ENCODE results near the gene ERCC8. TPM values are rescaled to one million over a fixed set of nuclear protein-coding genes. Genes with fewer than 3 reads are reported as not detected.

Gene ERCC8, protein sequence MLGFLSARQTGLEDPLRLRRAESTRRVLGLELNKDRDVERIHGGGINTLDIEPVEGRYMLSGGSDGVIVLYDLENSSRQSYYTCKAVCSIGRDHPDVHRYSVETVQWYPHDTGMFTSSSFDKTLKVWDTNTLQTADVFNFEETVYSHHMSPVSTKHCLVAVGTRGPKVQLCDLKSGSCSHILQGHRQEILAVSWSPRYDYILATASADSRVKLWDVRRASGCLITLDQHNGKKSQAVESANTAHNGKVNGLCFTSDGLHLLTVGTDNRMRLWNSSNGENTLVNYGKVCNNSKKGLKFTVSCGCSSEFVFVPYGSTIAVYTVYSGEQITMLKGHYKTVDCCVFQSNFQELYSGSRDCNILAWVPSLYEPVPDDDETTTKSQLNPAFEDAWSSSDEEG
- 12.2 and 21.0 TPM in 2 replicates for total RNA-seq

DNA sequence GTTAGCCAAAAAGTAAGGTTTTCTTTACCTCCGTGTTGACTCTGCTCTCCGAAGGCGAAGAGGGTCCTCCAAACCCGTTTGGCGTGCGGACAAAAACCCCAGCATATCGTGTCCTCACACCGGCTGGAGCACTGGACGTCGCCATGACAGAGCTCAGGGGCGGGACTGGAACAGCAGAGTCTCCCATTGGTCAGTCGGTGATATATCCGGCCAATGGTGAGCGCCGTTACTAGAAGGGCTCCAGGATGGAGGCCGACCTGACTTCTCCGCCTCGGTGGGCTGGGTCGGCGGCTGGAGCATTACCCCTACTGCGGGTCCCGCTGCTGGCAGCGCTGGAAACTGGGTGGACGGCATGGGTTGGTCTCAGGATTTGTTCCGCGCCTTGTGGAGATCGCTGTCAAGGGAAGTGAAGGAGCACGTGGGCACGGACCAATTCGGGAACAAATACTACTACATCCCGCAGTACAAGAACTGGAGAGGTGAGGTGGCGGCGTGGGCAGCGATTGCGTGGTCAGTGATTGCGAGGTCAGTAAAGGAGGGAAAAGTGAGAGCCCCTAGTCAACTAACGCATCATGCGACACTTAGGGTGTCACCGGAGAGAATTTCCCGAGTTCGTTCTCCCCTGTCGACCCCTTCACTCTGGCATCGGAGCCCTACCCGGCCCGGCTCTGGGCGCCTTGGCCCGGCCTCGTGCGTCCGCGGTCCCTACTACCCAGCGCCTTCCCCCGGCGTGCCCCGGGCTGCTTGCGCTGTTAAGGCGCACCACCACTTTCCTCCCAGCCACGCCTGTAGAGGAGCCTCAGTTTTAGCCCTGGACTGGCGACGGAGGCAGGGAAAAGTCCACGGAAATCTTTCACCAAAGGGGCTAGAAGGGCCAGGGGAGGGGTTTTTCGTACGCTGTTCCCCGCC, at the start of gene ERCC8, which contains the start of gene NDUFAF2:
Gene ERCC8, minus strand, starts transcription at position 167 of the 909 bp plus-strand sequence. Its CDS starts 62 bp downstream, at position 105.
Gene NDUFAF2, plus strand, starts transcription at position 302 of the 909 bp plus-strand sequence. Its CDS starts 51 bp downstream, at position 353.

DNA sequence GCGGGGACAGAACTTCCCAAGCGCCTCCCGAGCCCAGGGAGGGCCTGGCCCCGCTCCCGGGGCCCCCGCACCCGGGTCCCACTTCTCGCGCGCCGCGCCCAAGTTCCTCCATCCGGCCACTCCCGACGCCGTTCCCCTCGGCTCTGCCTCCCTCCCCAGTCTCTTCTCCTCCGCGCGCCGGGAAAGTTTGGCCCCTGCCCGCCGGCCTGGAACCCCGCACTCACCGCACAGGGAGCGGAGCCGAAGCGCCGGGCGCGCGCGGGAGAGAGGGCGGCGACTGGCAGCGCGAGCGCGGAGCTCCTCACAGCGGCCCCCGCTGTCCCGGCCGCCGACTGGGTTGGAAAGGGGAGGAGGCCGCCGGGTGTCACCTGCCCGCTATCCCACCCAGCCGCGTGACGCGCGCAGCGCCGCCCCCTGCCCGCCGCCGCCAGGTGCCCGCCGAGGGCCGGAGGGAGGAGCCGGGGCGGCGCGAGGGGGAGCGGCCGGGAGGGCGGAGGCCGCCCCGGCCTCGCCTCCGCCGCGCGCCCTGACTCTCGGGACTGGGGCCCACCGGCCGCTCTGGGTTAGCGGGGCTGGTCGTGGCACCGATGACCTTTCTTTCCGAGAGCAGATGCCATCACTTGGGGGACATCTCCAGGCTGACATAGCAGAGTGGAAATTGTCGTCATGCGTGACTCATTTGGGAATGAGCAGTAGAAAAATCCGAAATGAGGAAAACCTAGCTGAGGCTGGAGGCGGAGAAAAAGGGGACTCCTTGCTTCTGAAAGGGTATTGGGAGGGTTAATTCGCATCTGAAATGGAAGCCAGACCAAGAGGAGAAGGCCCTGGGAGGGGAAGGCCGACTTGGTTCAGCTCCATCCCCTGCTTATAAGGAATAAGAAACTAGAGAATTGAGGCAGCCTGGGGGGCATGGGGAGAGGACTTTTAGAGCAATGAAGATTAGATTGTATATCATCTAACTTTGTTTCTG, 100.6 kb downstream of the ERCC8 start, which contains the start of gene ELOVL7:
Gene ELOVL7, minus strand, starts transcription at position 334 of the 970 bp plus-strand sequence. CDS start 56,872 bp downstream, outside the sequence.

Other genes with a start within 250 kb of the ERCC8 start
- 9.5 and 11.9 TPM in 2 replicates for gene DEPDC1B, start 244.9 kb downstream of the ERCC8 start, total RNA-seq
- not detected in 2 replicates for gene ELOVL7, start 100.8 kb downstream of the ERCC8 start, total RNA-seq
- gene NDUFAF2, start 135 bp upstream of the ERCC8 start, total RNA-seq = 32.3 and 45.8 TPM in 2 replicates
- gene SMIM15, start 217.4 kb upstream of the ERCC8 start, total RNA-seq = 43.8 and 57.1 TPM in 2 replicates

Data from myometrial cell (primary cell).